Measurements from ENCODE around the gene SDR42E1. TPM values are rescaled to one million over a fixed set of nuclear protein-coding genes. Genes with fewer than 3 reads are reported as not detected.

SDR42E1 gene
- total and polyA plus RNA-seq, 2 of the 13 experiments (the other 11 are each of a cell fraction or from before 2014, with no cell fraction given): 0.01 to 0.13 TPM

DNA sequence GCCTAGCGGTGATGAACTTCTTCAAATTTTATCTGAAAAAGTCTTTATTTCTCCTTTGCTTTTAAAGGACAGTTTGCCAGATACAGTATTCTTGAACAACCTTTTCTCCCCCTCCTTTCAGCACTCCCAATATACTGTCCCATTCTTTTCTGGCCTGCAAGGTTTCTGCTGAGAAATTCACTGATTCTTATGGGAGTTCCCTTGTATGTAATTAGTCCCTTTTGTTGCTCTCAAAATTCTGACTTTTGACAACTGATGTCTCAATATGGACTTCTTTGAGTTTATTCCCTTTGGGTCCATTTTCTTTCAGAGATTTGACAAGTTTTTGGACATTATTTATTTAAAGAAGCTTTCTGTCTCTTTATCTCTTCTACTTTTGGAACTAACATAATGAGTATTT is 39.4 kb downstream of the SDR42E1 start:
- Histone ChIP-seq H3K9me3 (ENCODE audit: low read length) (peaks cover 10% of the 10 kb centered on the region), H3K27me3 (ENCODE audit: control insufficient read depth in 1 of 2, insufficient read depth in 2 of 2, low read length in 2 of 2) (no peaks in the 10 kb centered on the region), H3K79me2 (ENCODE audit: insufficient read depth, low read length) (no peaks in the 10 kb centered on the region), H3K4me2 (ENCODE audit: low read depth, low read length) (no peak overlapping the region), H3K4me1 (ENCODE audit: insufficient read depth, low read length) (no peaks in the 10 kb centered on the region), H3K36me3 (replicated peaks in 1 of 2; ENCODE audit: control insufficient read depth in 1 of 2, insufficient read depth in 2 of 2, low read length in 2 of 2) (no peaks in the 10 kb centered on the region), H3K4me3 (replicated peaks in 1 of 3; ENCODE audit: insufficient read depth in 1 of 3, low read depth in 2 of 3, low read length in 3 of 3) (no peak overlapping the region), H3K9ac (ENCODE audit: insufficient read depth, low read depth, low read length) (no peak overlapping the region), H4K20me1 (ENCODE audit: insufficient read depth, low read length) (no peaks in the 10 kb centered on the region), H2AFZ (ENCODE audit: low read length) (no peak overlapping the region), H3K27ac (ENCODE audit: extremely low read length, insufficient read depth, low read length) (no peak overlapping the region)
- BruUV-seq (replicated peaks): no TSS peak
- in situ Hi-C loops (cut with HindIII; ENCODE audit: extremely low pct_ligation_motif_present, low pct_unique_long_range_greater_than_20kb) (no loop called here), intact Hi-C loops (cut with micrococcal nuclease; ENCODE audit: unreplicated experiment) (no loop called here)
- TF ChIP-seq HNRNPK (IDR thresholded peaks at IDR 0.05; ENCODE audit: low read depth, low read length, poor library complexity, severe bottlenecking): peak; percentile 39
- TF ChIP-seq FOXK1 (CRISPR knock-in tag; IDR thresholded peaks at IDR 0.05; ENCODE audit: borderline replicate concordance, low read depth): no peak
- TF ChIP-seq NFKB2 (CRISPR knock-in tag; IDR thresholded peaks at IDR 0.05; ENCODE audit: borderline replicate concordance): no peak
- TF ChIP-seq ZNF232 (CRISPR knock-in tag; IDR thresholded peaks at IDR 0.05; ENCODE audit: borderline replicate concordance): no peak
- no peak for TF ChIP-seq ZNF788 (CRISPR knock-in tag; IDR thresholded peaks at IDR 0.05; ENCODE audit: borderline replicate concordance)
- ChIA-PET CTCF (ENCODE audit: low intra/inter-chr PET ratio, low total read pairs) (no interaction called here), POLR2A (no interaction called here)
- FAIRE-seq: no peak
- DNase-seq (ENCODE audit: low spot score): no peak
- WGBS (ENCODE audit: low lambda C conversion rate): 13% methylated on average over 1 of the region's 1 CpG
- no peak for ATAC-seq

DNA sequence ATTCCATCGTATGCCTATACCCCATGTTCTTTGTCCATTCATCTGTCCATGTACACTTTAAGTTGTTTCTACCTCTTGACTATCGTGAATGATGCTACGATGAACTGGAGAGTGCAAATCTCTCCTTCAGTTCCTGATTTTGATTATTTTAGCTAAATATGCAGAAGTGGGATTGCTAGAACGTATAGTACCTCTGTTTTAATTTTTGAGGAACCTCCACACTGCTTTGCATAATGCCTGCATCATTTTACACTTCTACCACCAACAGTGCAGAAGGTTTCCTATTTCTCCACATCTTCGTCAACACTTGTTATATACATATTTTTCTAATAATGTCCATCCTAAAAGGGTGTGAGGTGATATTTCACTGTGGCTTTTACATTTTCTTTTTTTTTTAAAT is 43.9 kb downstream of the SDR42E1 start:
- ATAC-seq (no peak), FAIRE-seq (no peak), DNase-seq (ENCODE audit: low spot score) (no peak)
- ChIA-PET CTCF (ENCODE audit: low intra/inter-chr PET ratio, low total read pairs) (no interaction called here), POLR2A (no interaction called here)
- Histone ChIP-seq H3K79me2 (ENCODE audit: insufficient read depth, low read length) (no peaks in the 10 kb centered on the region), H3K36me3 (replicated peaks in 1 of 2; ENCODE audit: control insufficient read depth in 1 of 2, insufficient read depth in 2 of 2, low read length in 2 of 2) (no peaks in the 10 kb centered on the region), H3K4me1 (ENCODE audit: insufficient read depth, low read length) (no peaks in the 10 kb centered on the region), H2AFZ (ENCODE audit: low read length) (no peak overlapping the region), H3K4me3 (replicated peaks in 1 of 3; ENCODE audit: insufficient read depth in 1 of 3, low read depth in 2 of 3, low read length in 3 of 3) (no peak overlapping the region), H3K27ac (ENCODE audit: extremely low read length, insufficient read depth, low read length) (no peak overlapping the region), H3K9me3 (ENCODE audit: low read length) (peaks cover 8% of the 10 kb centered on the region), H3K4me2 (ENCODE audit: low read depth, low read length) (no peak overlapping the region), H3K27me3 (ENCODE audit: control insufficient read depth in 1 of 2, insufficient read depth in 2 of 2, low read length in 2 of 2) (0 out of 5 replicates have a peak, but pooled peaks cover 0 to 4% of the 10 kb centered on the region in 2 experiments), H4K20me1 (ENCODE audit: insufficient read depth, low read length) (no peaks in the 10 kb centered on the region), H3K9ac (ENCODE audit: insufficient read depth, low read depth, low read length) (no peak overlapping the region)
- BruUV-seq (replicated peaks): no TSS peak
- TF ChIP-seq ZNF17 (CRISPR knock-in tag; IDR thresholded peaks at IDR 0.05): no peak
- WGBS (ENCODE audit: low lambda C conversion rate): 28% methylated on average over 5 of the region's 5 CpGs
- intact Hi-C loops (cut with micrococcal nuclease; ENCODE audit: unreplicated experiment): no loop called here
- in situ Hi-C loops (cut with HindIII; ENCODE audit: extremely low pct_ligation_motif_present, low pct_unique_long_range_greater_than_20kb): no loop called here
